CD4-positive, alpha-beta T cell treated with Interleukin-21 for 1 hour (primary cell): ENCODE measurements around the gene SIX6.

Experiments
- DNase-seq: peaks from one replicate; pipeline ENCODE4 v3.0.0-alpha.2; 2020

Gene SIX6

GRCh38 chr14:60514741-60515491 is 6.0 kb downstream of the SIX6 start:
- no peak for DNase-seq

- no peak for DNase-seq
Observed at GRCh38 chr14:60515511-60516289, 6.8 kb downstream of the SIX6 start.

GRCh38 chr14:60532442-60532841 is 23.5 kb downstream of the SIX6 start:
- no peak for DNase-seq

GRCh38 chr14:60537663-60538062 is 28.7 kb downstream of the SIX6 start:
- no peak for DNase-seq

GRCh38 chr14:60544659-60545058 is 35.7 kb downstream of the SIX6 start:
- DNase-seq, result no peak

GRCh38 chr14:60553808-60554207 is 44.9 kb downstream of the SIX6 start:
- no peak for DNase-seq

- DNase-seq, result peak; percentile 2
Observed at GRCh38 chr14:60561845-60562746, 53.1 kb downstream of the SIX6 start.
